ENCODE measurements around the gene SS18.

SS18 gene

DNA sequence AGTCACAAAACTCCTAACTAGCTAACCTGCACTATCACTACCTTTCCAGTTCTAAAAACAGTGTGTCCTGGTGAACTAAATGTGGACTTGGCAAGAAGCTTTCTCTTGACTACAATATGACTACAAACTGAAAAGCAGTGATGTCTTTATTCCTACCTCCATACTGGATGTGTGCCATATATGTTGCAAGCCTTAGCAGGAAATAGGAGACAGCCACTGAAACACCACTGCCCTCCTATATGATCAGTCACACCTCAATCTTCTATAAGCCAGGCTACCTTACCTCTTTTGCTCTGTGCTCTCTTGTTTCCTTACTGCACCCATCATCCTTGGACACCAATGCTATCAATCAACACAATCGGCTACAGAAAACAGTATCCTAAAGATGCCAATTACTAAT lies 34.1 kb downstream of the SS18 start:
- no peaks in the 10 kb centered on the region for H3K9me3 ChIP-seq (ENCODE audit: low read length)
- H3K4me1 ChIP-seq (ENCODE audit: insufficient read depth, low read length), result peaks cover 33% of the 10 kb centered on the region
- H3K4me3 ChIP-seq (ENCODE audit: low read length), result no peak overlapping the region
- peaks cover 36% of the 10 kb centered on the region for H3K36me3 ChIP-seq (ENCODE audit: insufficient read depth, low read length)
- H2AFZ ChIP-seq (ENCODE audit: low read depth, low read length), result no peak overlapping the region
- H3K27me3 ChIP-seq (ENCODE audit: insufficient read depth, low read length), result no peaks in the 10 kb centered on the region

DNA sequence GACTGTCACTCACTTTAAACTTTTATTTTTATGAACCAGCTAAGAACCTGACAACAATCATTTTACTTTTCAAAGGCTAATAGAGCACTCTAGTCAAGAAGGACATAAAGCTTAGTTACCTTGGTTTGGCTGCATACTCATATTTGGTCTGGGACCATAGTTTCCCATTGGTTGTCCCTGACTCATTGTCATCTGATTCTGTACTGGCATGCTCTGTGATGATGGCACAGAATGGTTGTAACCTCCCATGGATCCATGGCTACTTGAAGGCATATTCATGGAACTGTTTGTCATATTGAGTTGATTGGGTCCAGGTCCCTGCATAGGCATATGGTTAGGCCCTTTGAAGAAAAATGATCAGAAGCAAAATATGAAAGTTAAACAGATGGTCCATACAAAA lies 37.9 kb downstream of the SS18 start:
- Histone ChIP-seq H3K9me3 (ENCODE audit: low read length) (peaks cover 2% of the 10 kb centered on the region), H3K36me3 (ENCODE audit: insufficient read depth, low read length) (peaks cover 50% of the 10 kb centered on the region), H2AFZ (ENCODE audit: low read depth, low read length) (no peak overlapping the region), H3K4me1 (ENCODE audit: insufficient read depth, low read length) (peaks cover 10% of the 10 kb centered on the region), H3K27me3 (ENCODE audit: insufficient read depth, low read length) (no peaks in the 10 kb centered on the region), H3K4me3 (ENCODE audit: low read length) (no peak overlapping the region)

DNA sequence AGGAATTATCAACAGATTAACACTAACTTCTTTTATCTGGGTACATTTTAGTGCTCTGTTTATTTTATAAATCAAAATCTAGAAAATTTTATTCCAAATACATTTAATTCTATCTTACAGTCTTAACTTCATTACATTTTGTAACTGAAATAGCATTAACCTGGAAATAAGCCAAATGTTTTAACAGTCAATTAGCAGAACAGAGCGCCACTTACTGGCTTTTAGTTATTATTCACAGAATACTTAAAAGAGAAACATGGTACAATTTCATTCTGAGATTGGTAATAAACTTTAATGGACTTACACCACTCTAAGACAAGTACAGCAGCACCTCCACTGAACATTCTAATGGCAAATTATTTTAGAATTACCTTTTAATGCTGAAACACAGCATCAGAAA lies 38.6 kb downstream of the SS18 start:
- peaks cover 52% of the 10 kb centered on the region for H3K36me3 ChIP-seq (ENCODE audit: insufficient read depth, low read length)
- H3K27me3 ChIP-seq (ENCODE audit: insufficient read depth, low read length), result no peaks in the 10 kb centered on the region

DNA sequence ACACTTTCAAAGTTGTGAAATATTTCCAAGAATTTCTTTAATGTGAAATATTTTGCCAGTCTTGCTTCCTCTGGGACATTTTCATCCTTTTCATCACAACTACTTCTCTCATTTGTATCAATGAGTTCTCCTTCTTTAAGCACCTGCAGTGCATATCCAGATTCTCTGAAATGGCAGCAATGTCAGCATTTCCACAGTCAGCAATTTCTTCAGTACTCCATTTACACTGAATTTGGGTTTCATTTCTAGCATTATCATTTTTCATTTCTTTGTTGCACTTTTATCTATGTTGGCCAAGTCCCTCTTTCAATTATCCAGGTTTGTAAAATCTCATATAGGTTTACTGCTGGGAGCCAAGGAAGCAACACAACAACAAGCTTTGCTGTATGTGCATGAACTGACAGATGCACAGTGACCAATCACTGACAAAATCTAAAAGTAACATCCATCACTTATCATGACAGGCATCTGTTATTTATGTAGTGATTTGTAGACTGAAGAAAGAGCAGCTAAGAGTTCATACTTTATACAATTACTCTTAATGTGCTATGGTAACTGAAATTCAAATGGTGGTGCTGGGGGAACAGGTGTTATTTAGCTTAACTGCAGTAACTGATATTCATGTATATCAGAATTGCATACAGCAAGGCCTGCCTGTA lies 43.9 kb downstream of the SS18 start:
- H3K36me3 ChIP-seq (ENCODE audit: insufficient read depth, low read length), result peaks cover 37% of the 10 kb centered on the region
- peaks cover 6% of the 10 kb centered on the region for H3K9me3 ChIP-seq (ENCODE audit: low read length)
- no peak overlapping the region for H2AFZ ChIP-seq (ENCODE audit: low read depth, low read length)
- no peaks in the 10 kb centered on the region for H3K4me1 ChIP-seq (ENCODE audit: insufficient read depth, low read length)
- no peak overlapping the region for H3K4me3 ChIP-seq (ENCODE audit: low read length)
- no peaks in the 10 kb centered on the region for H3K27me3 ChIP-seq (ENCODE audit: insufficient read depth, low read length)

More for the DNA sequence above, 38.6 kb downstream of the SS18 start:
- Histone ChIP-seq H3K9me3 (ENCODE audit: low read length) (peaks cover 2% of the 10 kb centered on the region), H3K4me3 (ENCODE audit: low read length) (no peak overlapping the region), H3K4me1 (ENCODE audit: insufficient read depth, low read length) (peaks cover 3% of the 10 kb centered on the region), H2AFZ (ENCODE audit: low read depth, low read length) (no peak overlapping the region)

DNA sequence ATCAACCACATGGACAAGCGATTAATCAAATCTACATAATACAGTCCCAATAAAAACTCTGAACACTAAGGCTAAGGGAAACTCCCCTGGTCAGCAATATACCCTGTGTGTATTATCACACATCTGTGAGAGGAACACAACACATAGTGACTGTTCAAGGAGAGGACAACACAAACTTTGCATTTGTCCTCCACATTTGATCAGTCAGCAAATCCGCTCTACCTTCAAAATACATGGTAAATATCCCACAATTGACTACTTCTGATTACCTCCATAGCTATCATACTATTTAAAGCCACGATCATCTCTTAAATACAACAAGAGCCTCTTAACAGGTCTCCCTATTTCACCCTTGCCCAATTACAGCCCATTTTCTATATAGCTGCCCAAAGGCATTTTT lies 45.6 kb downstream of the SS18 start:
- no peaks in the 10 kb centered on the region for H3K4me1 ChIP-seq (ENCODE audit: insufficient read depth, low read length)
- H3K9me3 ChIP-seq (ENCODE audit: low read length), result peaks cover 4% of the 10 kb centered on the region
- H3K27me3 ChIP-seq (ENCODE audit: insufficient read depth, low read length), result no peaks in the 10 kb centered on the region
- H2AFZ ChIP-seq (ENCODE audit: low read depth, low read length), result no peak overlapping the region
- H3K4me3 ChIP-seq (ENCODE audit: low read length), result no peak overlapping the region
- H3K36me3 ChIP-seq (ENCODE audit: insufficient read depth, low read length), result peaks cover 29% of the 10 kb centered on the region

DNA sequence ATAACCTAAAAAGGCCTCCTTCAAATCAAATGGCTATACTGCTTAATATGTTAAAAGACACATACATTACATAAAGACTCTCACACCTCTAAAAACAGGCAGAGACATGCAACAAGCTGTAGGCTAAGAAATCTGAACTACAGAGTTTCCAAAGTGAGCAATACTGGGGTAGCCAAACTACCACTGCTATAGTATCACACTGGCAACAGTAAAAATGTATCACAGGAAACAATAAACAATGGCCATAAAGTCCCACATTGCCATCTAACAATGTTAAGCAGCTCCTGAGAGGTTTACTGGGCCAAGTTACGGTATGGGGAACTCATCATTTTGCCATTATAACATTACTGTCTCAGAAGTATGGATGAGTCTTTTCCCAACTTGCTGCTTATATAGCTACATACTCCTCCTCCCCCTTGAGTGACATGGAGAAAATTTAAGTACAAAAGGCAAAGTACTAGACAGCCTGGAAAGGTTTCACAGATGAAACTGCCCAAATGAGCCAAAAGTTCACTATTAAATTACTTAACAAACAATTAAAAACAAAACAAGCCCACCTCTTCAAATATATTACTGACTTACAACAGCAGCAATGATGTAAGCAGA lies 50.3 kb downstream of the SS18 start:
- Histone ChIP-seq H3K36me3 (ENCODE audit: insufficient read depth, low read length) (peaks cover 39% of the 10 kb centered on the region), H3K9me3 (ENCODE audit: low read length) (peaks cover 4% of the 10 kb centered on the region), H3K4me3 (ENCODE audit: low read length) (no peak overlapping the region), H3K27me3 (ENCODE audit: insufficient read depth, low read length) (no peaks in the 10 kb centered on the region), H3K4me1 (ENCODE audit: insufficient read depth, low read length) (no peaks in the 10 kb centered on the region), H2AFZ (ENCODE audit: low read depth, low read length) (no peak overlapping the region)

DNA sequence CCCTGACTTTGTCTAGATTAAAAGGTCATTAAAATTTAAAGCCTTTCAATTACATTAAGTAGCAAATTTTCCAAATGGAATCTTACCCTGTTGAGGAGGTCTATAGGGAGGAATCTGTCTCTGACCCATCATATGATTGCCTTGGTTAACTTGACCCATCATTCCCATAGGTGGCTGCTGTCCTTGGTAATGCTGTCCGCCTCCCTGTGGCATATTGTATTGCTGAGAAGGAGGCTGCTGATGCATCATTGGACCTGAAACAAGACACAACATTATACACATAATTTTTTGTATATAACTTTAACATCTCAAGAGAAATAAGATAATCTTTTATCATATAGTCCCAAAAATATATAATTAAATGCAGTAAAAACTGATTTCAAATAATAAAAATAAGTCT lies 51.2 kb downstream of the SS18 start:
- no peaks in the 10 kb centered on the region for H3K4me1 ChIP-seq (ENCODE audit: insufficient read depth, low read length)
- H3K4me3 ChIP-seq (ENCODE audit: low read length), result no peak overlapping the region
- H3K36me3 ChIP-seq (ENCODE audit: insufficient read depth, low read length), result peaks cover 43% of the 10 kb centered on the region

DNA sequence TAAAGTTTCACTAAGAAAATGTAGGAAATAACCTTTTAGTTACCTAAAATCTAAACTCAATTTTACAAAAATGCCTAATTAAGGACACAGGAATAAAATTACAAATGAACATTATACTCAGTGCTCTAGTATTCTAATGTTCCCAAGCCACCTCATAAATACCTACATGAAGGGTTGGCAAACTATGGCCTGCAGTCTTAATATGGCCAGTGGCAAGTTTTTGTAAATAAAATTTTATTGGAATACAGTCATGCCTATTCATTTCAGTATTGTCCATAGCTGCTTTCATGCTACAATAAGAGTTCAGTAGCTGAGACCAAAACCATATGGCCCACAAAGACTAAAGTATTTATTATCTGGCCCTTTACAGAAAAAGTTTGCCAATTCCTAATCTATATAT lies 53.8 kb downstream of the SS18 start:
- Histone ChIP-seq H3K4me3 (ENCODE audit: low read length) (no peak overlapping the region), H3K9me3 (ENCODE audit: low read length) (peaks cover 1% of the 10 kb centered on the region), H3K36me3 (ENCODE audit: insufficient read depth, low read length) (peaks cover 60% of the 10 kb centered on the region), H3K4me1 (ENCODE audit: insufficient read depth, low read length) (no peaks in the 10 kb centered on the region), H3K27me3 (ENCODE audit: insufficient read depth, low read length) (no peaks in the 10 kb centered on the region), H2AFZ (ENCODE audit: low read depth, low read length) (no peak overlapping the region)

More for the DNA sequence above, 51.2 kb downstream of the SS18 start:
- no peak overlapping the region for H2AFZ ChIP-seq (ENCODE audit: low read depth, low read length)
- H3K9me3 ChIP-seq (ENCODE audit: low read length), result no peaks in the 10 kb centered on the region
- H3K27me3 ChIP-seq (ENCODE audit: insufficient read depth, low read length), result no peaks in the 10 kb centered on the region

DNA sequence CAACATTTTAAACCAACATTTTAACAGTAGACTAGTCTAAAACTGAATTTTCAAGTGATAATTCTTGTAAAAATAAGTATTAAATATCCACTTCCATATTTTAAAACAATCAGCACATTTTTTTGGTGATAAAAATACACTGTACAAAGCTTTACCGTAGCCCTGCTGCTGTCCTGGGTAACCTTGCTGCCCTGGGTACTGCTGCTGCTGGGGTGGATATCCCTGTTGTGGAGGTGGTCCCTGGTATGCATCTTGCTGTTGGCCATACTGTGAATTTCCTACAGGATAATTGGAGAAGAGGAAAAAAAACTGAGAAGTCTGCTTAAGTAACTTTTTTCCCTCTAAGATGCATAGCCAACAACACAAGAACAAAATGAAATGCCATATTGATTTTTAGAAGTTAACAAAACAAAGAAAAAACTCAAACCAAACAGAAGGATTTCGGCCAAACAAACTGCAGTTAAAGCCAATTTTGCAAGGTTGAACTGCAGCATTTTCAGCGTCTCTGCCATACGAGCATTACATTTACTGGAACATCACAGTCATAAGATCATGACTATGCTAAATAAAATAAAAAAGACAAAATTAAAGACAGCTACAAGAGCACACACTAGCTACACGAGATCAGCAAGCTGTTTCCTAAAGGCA lies 55.4 kb downstream of the SS18 start:
- H2AFZ ChIP-seq (ENCODE audit: low read depth, low read length), result no peak overlapping the region
- H3K4me1 ChIP-seq (ENCODE audit: insufficient read depth, low read length), result no peaks in the 10 kb centered on the region
- H3K9me3 ChIP-seq (ENCODE audit: low read length), result peaks cover 1% of the 10 kb centered on the region
- H3K27me3 ChIP-seq (ENCODE audit: insufficient read depth, low read length), result no peaks in the 10 kb centered on the region
- no peak overlapping the region for H3K4me3 ChIP-seq (ENCODE audit: low read length)
- peaks cover 75% of the 10 kb centered on the region for H3K36me3 ChIP-seq (ENCODE audit: insufficient read depth, low read length)

DNA sequence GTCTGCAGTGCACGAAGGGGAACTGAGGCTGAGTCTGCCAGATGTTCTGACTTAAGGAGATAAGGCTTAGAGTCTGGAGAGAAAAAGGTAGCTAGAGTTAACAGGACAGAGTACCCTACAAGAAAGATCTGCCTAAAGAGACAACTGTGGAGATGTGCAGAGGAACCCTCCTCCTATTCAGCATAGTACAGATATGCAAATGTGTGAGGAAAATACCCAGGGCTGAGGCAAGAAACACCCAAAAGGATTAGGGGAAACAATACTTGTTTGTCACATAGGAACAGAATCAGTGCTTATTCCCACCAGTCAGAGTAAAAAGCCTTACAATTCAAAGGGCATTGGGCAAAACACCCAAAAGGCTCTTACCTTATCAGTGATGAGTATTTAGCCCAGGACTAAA lies 67.8 kb downstream of the SS18 start:
- Histone ChIP-seq H3K36me3 (ENCODE audit: insufficient read depth, low read length) (peaks cover 72% of the 10 kb centered on the region), H3K27me3 (ENCODE audit: insufficient read depth, low read length) (no peaks in the 10 kb centered on the region), H3K9me3 (ENCODE audit: low read length) (peaks cover 6% of the 10 kb centered on the region), H2AFZ (ENCODE audit: low read depth, low read length) (no peak overlapping the region), H3K4me1 (ENCODE audit: insufficient read depth, low read length) (no peaks in the 10 kb centered on the region), H3K4me3 (ENCODE audit: low read length) (no peak overlapping the region)

DNA sequence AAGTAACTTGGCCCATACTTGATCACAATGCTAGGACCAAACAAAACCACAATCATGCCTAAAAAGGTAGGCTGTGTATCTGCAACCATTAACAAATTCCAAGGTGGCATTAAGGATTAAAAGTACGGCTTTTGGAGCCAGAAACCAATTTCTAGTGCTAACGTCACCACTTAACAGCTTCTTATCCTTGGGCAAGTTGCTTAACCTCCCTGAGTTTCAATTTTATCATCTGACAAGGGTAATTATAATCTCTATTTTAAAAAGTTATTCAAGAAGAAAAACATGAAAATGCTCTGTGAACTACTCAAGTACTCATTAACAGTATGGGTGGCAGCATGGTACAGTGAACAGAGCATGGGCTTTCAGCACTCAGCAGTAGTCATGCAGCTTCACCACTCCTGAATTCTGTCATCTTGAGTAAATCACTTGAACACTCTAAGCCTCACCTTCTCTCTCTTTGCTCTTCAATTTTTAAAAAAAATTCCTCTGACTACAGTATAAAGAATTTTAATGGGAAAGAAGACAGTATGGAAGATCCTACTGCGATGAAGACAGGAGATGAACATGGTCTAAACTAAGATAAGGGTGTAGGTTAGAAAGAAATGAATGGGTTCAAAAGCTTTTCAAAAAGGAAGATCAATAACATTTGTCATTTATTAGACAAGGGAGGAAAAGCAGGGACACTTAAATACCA lies 69.2 kb downstream of the SS18 start:
- Histone ChIP-seq H3K4me3 (ENCODE audit: low read length) (no peak overlapping the region), H3K9me3 (ENCODE audit: low read length) (peaks cover 6% of the 10 kb centered on the region), H3K36me3 (ENCODE audit: insufficient read depth, low read length) (peaks cover 75% of the 10 kb centered on the region), H2AFZ (ENCODE audit: low read depth, low read length) (no peak overlapping the region), H3K4me1 (ENCODE audit: insufficient read depth, low read length) (no peaks in the 10 kb centered on the region), H3K27me3 (ENCODE audit: insufficient read depth, low read length) (no peaks in the 10 kb centered on the region)

DNA sequence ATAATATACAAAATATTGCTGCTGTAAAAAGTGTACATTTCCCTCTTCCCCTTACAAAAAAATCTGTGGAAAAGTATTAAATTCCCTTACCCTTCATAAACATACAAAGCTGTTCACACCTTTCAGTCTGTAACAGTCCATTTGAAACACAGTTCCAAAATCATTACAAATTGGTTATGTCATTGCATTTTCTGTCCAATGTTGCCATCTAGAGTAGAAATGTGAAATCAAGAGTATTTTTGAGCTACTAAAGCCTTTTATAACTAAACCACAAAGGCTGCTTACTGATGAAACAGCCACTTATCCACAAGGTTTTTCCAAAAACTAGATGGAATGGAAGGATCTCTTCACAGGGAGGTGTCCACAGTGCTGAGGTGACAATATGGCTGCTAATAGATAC lies 72.5 kb downstream of the SS18 start:
- Histone ChIP-seq H3K36me3 (ENCODE audit: insufficient read depth, low read length) (peaks cover 69% of the 10 kb centered on the region), H2AFZ (ENCODE audit: low read depth, low read length) (no peak overlapping the region), H3K4me1 (ENCODE audit: insufficient read depth, low read length) (no peaks in the 10 kb centered on the region), H3K9me3 (ENCODE audit: low read length) (peaks cover 2% of the 10 kb centered on the region), H3K4me3 (ENCODE audit: low read length) (no peak overlapping the region), H3K27me3 (ENCODE audit: insufficient read depth, low read length) (no peaks in the 10 kb centered on the region)

DNA sequence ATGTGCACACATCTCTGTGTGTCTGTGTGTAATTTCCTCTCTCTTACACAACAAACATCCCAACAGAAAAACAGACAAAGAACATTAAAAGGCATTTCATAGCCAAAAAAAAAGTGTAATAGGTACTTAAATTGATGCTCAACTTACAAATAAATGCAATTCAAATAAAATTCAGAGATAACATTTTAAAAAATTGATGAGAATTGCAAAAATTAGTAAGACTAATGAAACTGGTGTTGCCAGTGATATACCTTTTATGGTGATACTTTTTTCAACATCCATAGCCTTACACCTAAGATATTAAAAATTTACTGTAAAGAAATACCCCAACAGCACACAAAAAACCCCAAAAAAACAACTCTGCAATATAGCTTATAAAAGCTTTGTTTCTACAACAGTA lies 76.0 kb downstream of the SS18 start:
- no peak overlapping the region for H2AFZ ChIP-seq (ENCODE audit: low read depth, low read length)
- no peaks in the 10 kb centered on the region for H3K9me3 ChIP-seq (ENCODE audit: low read length)
- H3K4me1 ChIP-seq (ENCODE audit: insufficient read depth, low read length), result no peaks in the 10 kb centered on the region
- no peak overlapping the region for H3K4me3 ChIP-seq (ENCODE audit: low read length)
- no peaks in the 10 kb centered on the region for H3K27me3 ChIP-seq (ENCODE audit: insufficient read depth, low read length)
- H3K36me3 ChIP-seq (ENCODE audit: insufficient read depth, low read length), result peaks cover 45% of the 10 kb centered on the region
